ENCODE data around the gene IL4.

IL4 gene

GRCh38 chr5:132663771-132664695 is 9.8 kb upstream of the IL4 start:
- no peak for TF ChIP-seq MYC (IDR thresholded peaks at IDR 0.05; ENCODE audit: low read depth, low read length)
- no peak for TF ChIP-seq POLR2A (IDR thresholded peaks at IDR 0.05; ENCODE audit: extremely low read depth, insufficient read length)
- TF ChIP-seq, protein P1, sequence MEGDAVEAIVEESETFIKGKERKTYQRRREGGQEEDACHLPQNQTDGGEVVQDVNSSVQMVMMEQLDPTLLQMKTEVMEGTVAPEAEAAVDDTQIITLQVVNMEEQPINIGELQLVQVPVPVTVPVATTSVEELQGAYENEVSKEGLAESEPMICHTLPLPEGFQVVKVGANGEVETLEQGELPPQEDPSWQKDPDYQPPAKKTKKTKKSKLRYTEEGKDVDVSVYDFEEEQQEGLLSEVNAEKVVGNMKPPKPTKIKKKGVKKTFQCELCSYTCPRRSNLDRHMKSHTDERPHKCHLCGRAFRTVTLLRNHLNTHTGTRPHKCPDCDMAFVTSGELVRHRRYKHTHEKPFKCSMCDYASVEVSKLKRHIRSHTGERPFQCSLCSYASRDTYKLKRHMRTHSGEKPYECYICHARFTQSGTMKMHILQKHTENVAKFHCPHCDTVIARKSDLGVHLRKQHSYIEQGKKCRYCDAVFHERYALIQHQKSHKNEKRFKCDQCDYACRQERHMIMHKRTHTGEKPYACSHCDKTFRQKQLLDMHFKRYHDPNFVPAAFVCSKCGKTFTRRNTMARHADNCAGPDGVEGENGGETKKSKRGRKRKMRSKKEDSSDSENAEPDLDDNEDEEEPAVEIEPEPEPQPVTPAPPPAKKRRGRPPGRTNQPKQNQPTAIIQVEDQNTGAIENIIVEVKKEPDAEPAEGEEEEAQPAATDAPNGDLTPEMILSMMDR (IDR thresholded peaks at IDR 0.05; ENCODE audit: low read depth, low read length) = no peak
- TF ChIP-seq MAX (IDR thresholded peaks at IDR 0.05; ENCODE audit: low read depth, low read length) = no peak
- H3K4me3 ChIP-seq (ENCODE audit: low read depth, low read length) = no peak overlapping the region
- no peak for DNase-seq (ENCODE audit: low read depth)

DNA sequence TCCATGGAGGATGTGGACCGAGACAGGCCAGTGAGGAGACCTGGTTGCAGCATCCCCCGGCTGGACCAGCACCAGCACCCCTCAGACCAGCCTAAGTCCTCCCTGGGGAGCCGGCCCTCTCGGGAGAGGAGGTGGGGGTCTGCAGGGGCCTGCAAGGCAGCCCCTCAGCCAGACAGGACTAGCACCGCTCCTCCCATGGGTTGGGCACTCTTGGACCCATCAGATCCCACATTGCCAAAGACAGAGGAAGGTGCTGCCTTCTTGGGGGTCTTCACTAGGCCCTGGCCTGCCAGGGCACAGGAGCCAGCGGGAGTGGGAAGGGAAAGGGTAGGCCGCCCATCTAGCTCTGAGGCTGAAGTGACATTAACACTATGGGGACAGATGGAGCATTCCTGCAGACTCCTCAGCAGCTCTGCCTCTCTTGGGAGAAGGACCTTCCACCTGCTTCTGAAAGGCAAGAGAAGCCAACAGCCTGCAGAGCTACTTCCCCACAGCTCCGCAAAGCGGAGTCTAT is 9.0 kb upstream of the IL4 start:
- no peak for DNase-seq (ENCODE audit: low read depth)
- TF ChIP-seq MYC (IDR thresholded peaks at IDR 0.05; ENCODE audit: low read depth, low read length) (no peak), POLR2A (IDR thresholded peaks at IDR 0.05; ENCODE audit: extremely low read depth, insufficient read length) (no peak), MAX (IDR thresholded peaks at IDR 0.05; ENCODE audit: low read depth, low read length) (no peak)
- TF ChIP-seq, protein P1 (IDR thresholded peaks at IDR 0.05; ENCODE audit: low read depth, low read length) = no peak
- H3K4me3 ChIP-seq (ENCODE audit: low read depth, low read length) = no peak overlapping the region

- TF ChIP-seq, protein P1 (IDR thresholded peaks at IDR 0.05; ENCODE audit: low read depth, low read length) = no peak
- TF ChIP-seq MYC (IDR thresholded peaks at IDR 0.05; ENCODE audit: low read depth, low read length) = no peak
- TF ChIP-seq POLR2A (IDR thresholded peaks at IDR 0.05; ENCODE audit: extremely low read depth, insufficient read length) = no peak
- no peak for TF ChIP-seq MAX (IDR thresholded peaks at IDR 0.05; ENCODE audit: low read depth, low read length)
- no peak for DNase-seq (ENCODE audit: low read depth)
- H3K4me3 ChIP-seq (ENCODE audit: low read depth, low read length) = no peak overlapping the region
Observed at GRCh38 chr5:132665574-132666080, 8.2 kb upstream of the IL4 start.

DNA sequence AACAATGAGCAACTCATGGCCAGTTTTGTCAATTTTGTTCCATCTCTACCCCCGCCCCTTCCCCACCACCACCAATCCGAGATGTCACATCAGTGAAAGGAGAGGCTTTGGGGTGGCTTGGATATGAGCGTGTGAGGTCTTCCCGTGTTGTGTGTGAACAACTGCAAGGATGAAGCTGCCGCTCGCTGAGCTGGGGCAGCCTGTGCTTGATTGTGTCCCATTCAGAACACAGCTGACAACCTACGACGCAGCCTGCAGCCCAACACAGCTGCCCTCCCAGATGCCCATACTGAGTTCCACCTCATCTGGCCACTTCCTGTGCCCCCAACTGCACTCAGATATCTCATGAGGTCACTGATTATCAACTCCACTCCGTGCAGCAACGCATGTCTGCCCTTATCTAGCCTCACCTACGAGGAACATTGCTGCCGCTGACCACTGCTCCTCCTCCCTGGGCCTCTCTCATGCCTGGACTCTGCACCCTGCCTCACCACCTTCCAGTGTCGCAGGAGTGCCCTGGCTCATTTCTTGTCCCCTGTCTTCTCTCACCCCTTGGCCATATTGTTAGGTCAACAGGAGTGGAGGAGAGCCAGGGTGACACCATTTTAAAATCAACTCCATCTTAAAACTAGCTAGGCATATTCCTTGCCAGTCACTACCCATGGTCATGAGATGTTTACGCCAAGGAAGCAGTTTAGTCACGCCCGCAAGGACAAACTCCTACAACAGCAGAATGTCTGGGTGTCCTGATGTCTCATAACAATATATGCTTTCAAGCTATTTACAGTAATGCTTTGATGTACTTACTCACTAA is 7.3 kb upstream of the IL4 start:
- DNase-seq (ENCODE audit: low read depth) = peak; percentile 7
- no peak overlapping the region for H3K4me3 ChIP-seq (ENCODE audit: low read depth, low read length)
- TF ChIP-seq MAX (IDR thresholded peaks at IDR 0.05; ENCODE audit: low read depth, low read length) (no peak), MYC (IDR thresholded peaks at IDR 0.05; ENCODE audit: low read depth, low read length) (no peak), POLR2A (IDR thresholded peaks at IDR 0.05; ENCODE audit: extremely low read depth, insufficient read length) (no peak)
- TF ChIP-seq, protein P1 (IDR thresholded peaks at IDR 0.05; ENCODE audit: low read depth, low read length) = no peak

DNA sequence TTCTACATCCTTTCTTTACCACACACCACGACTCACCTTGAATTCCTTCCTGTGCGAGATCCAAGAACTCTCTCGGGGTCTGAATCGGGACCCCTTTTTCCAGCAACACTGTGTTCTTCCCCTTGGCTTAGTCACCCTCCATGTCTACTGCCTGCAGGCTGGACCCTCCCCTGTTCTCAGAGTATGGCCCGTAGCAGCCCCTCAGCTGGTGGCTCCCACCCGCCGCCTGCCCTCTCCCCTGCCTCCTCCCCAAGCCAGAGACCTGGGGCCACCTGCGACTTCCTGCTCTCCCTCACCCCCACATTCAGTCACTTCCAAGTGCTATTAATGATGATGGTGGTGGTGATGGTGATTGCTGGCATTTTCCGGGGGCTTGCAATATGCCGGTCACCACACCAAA is 6.5 kb upstream of the IL4 start:
- H3K4me3 ChIP-seq (ENCODE audit: low read depth, low read length) = no peak overlapping the region
- DNase-seq (ENCODE audit: low read depth) = no peak
- TF ChIP-seq, protein P1 (IDR thresholded peaks at IDR 0.05; ENCODE audit: low read depth, low read length) = no peak
- TF ChIP-seq POLR2A (IDR thresholded peaks at IDR 0.05; ENCODE audit: extremely low read depth, insufficient read length) (no peak), MAX (IDR thresholded peaks at IDR 0.05; ENCODE audit: low read depth, low read length) (no peak), MYC (IDR thresholded peaks at IDR 0.05; ENCODE audit: low read depth, low read length) (no peak)
